Measurements from ENCODE around the gene MED25. TPM values are rescaled to one million over a fixed set of nuclear protein-coding genes. Genes with fewer than 3 reads are reported as not detected.
A peak's percentile ranks its signal among the peaks of the same experiment; 100 is the strongest.

MED25 gene
- total and polyA plus RNA-seq, 2 of the 8 experiments (the other 6 are each of a cell fraction or from before 2014, with no cell fraction given): 21.6 to 71.4 TPM

- POLR2A ChIA-PET (ENCODE audit: partially characterized antibody): interaction anchor here (0.7 to 6.2 kb wide), 7 partner anchors 9 to 185 kb away, joined by 3 to 76 read pairs (median 15); partner anchors contain the start of genes ATF5, NUP62 and PNKP
- Histone ChIP-seq H2AFZ (ENCODE audit: low read length) (no peak overlapping the region), H3K23ac (ENCODE audit: insufficient read length) (no peak overlapping the region), H4K91ac (replicated peaks; ENCODE audit: insufficient read length, low read length) (peak overlapping the region; percentile 20), H3K14ac (ENCODE audit: insufficient read length) (no peak overlapping the region), H3K56ac (replicated peaks; ENCODE audit: insufficient read length, low read depth, low read length) (no peak overlapping the region), H2BK15ac (ENCODE audit: low read length) (0 out of 2 replicates have a peak overlapping the region, but pooled peaks have one; percentile 29), H3K27me3 (replicated peaks in 1 of 4; ENCODE audit: control insufficient read depth in 3 of 4, extremely low read depth in 1 of 4, insufficient read depth in 3 of 4, low read length in 3 of 4) (no peaks in the 10 kb centered on the region), H3K36me3 (ENCODE audit: control insufficient read depth in 2 of 4, insufficient read depth in 4 of 4, low read length in 3 of 4) (peaks cover under 1 to 10% (median 5%) of the 10 kb centered on the region in 4 experiments; a peak in 5 of 8 replicates), H3K4me3 (ENCODE audit: extremely low read depth in 1 of 4, insufficient read depth in 2 of 4, low read depth in 3 of 4, low read length in 4 of 4) (peak overlapping the region; percentile 90 to 95 (median 92); a peak in 7 of 8 replicates), H2BK12ac (ENCODE audit: low read depth, low read length) (0 out of 2 replicates have a peak overlapping the region, but pooled peaks have one; percentile 17), H3K79me2 (ENCODE audit: control insufficient read depth in 1 of 2, insufficient read depth in 2 of 2, low read length in 2 of 2) (peaks cover 0 to 30% of the 10 kb centered on the region in 2 experiments; a peak in 2 of 4 replicates), H4K20me1 (replicated peaks in 1 of 2; ENCODE audit: control insufficient read depth in 1 of 2, insufficient read depth in 2 of 2, low read length in 2 of 2) (peaks cover 1 to 3% of the 10 kb centered on the region in 2 experiments), H3K27ac (ENCODE audit: low read depth, low read length) (0 out of 2 replicates have a peak overlapping the region, but pooled peaks have one; percentile 93), H3K4me2 (ENCODE audit: insufficient read depth in 1 of 2, low read depth in 2 of 2, low read length in 2 of 2) (peak overlapping the region; percentile 90 to 92), H3K4me1 (replicated peaks in 1 of 4; ENCODE audit: control insufficient read depth in 3 of 4, insufficient read depth in 4 of 4, low read length in 3 of 4) (peaks cover 0 to 13% (median 9%) of the 10 kb centered on the region in 4 experiments; a peak in 6 of 7 replicates), H3K18ac (ENCODE audit: extremely low read depth, low read length) (no peak overlapping the region), H2AK5ac (ENCODE audit: low read depth, low read length) (0 out of 2 replicates have a peak overlapping the region, but pooled peaks have one; percentile 91), H2BK120ac (replicated peaks; ENCODE audit: low read depth, low read length) (no peak overlapping the region), H3K23me2 (ENCODE audit: low read depth, low read length) (peaks cover 18% of the 10 kb centered on the region), H3K79me1 (ENCODE audit: low read depth, low read length) (peaks cover 19% of the 10 kb centered on the region), H3K9me3 (ENCODE audit: insufficient read depth in 2 of 2, low read depth in 1 of 2, low read length in 1 of 2) (no peaks in the 10 kb centered on the region), H2BK20ac (ENCODE audit: low read length) (no peak overlapping the region), H4K5ac (ENCODE audit: insufficient read length, low read depth, low read length) (no peak overlapping the region), H4K8ac (ENCODE audit: extremely low read depth, insufficient read depth, low read length) (no peak overlapping the region), H3K9ac (replicated peaks in 1 of 4; ENCODE audit: extremely low read depth in 1 of 4, low read depth in 3 of 4, low read length in 3 of 4) (peak overlapping the region in 2 of 4 experiments; percentile 90 to 97; a peak in 3 of 7 replicates), H3K4ac (replicated peaks; ENCODE audit: insufficient read length, low read depth, low read length) (no peak overlapping the region), H2BK5ac (ENCODE audit: low read depth, low read length) (peak overlapping the region; percentile 100; the same call in 1 of the 2 replicates)
- CTCF ChIA-PET (ENCODE audit: partially characterized antibody): interaction anchor here (0.8 to 1.8 kb wide), 3 partner anchors 12 to 30 kb away, joined by 3 to 6 read pairs (median 3); no protein-coding TSS in a partner anchor
- FAIRE-seq (no peak), DNase-seq (ENCODE audit: low read depth in 1 of 2, low spot score in 2 of 2) (no peak)
- WGBS, 2 experiments (ENCODE audit: extremely low coverage in 1 of 2, insufficient coverage in 1 of 2, insufficient read length in 1 of 2, insufficient replicate concordance in 2 of 2, low coverage in 1 of 2, low lambda C conversion rate in 2 of 2, missing lambda C conversion rate in 1 of 2): 87% methylated on average over 4 of the region's 4 CpGs; no CpG with 5 or more reads in 1 of the 2 experiments
- no peak for TF ChIP-seq TEAD4 (IDR thresholded peaks at IDR 0.05; ENCODE audit: low read depth, low read length)
- TF ChIP-seq BRCA1 (IDR thresholded peaks at IDR 0.05; ENCODE audit: low read depth, low read length): no peak
- TF ChIP-seq RFX5 (IDR thresholded peaks at IDR 0.05; ENCODE audit: borderline replicate concordance, low read depth, low read length): no peak
- TF ChIP-seq USF2 (IDR thresholded peaks at IDR 0.05; ENCODE audit: low read length): no peak
- no peak for TF ChIP-seq SUZ12 (IDR thresholded peaks at IDR 0.05; ENCODE audit: low read length)
- no peak for TF ChIP-seq TBP (IDR thresholded peaks at IDR 0.05; ENCODE audit: low read depth, low read length)
- TF ChIP-seq CBX8 (IDR thresholded peaks at IDR 0.05; ENCODE audit: borderline replicate concordance, low read depth, low read length): no peak
- TF ChIP-seq NRF1 (IDR thresholded peaks at IDR 0.05; ENCODE audit: low read depth, low read length): no peak
Measured at GRCh38 chr19:49875177-49875576, 57.1 kb downstream of the MED25 start.
